Activated CD8-positive, alpha-beta memory T cell treated with anti-CD3 and anti-CD28 coated beads, Interleukin-2, amount 10 ng/mL, durations not matched to agents 7 days and 5 days (primary cell): Measurements from ENCODE around the gene FTH1. TPM values are rescaled to one million over a fixed set of nuclear protein-coding genes. Genes with fewer than 3 reads are reported as not detected.

Experiments used
- ATAC-seq: fragments of 150-1000 bp; cut with Tn5 transposase; one replicate; pipeline ENCODE4 v1.10.0; 2021; ENCODE audit warnings: moderate library complexity
- CTCF ChIA-PET: fragments of 350-600 bp; sonication (Branson Sonifier 250); formaldehyde crosslinking; loops from one replicate; lab custom pipeline; 2021; ENCODE audit warnings: antibody characterized with exemption; lab: Charles Lee
- DNase-seq: peaks from one replicate; pipeline ENCODE4 v3.0.0-alpha.2; 2020
- H3K27ac Mint-ChIP-seq: one replicate; pipeline ENCODE4 v1.8.0; 2021; ENCODE audit warnings: mild to moderate bottlenecking, mixed read lengths
- H3K27me3 Mint-ChIP-seq: one replicate; pipeline ENCODE4 v1.8.0; 2021; ENCODE audit warnings: mixed read lengths
- H3K36me3 Mint-ChIP-seq: one replicate; pipeline ENCODE4 v1.8.0; 2021; ENCODE audit warnings: mild to moderate bottlenecking, mixed read lengths
- H3K4me1 Mint-ChIP-seq: one replicate; pipeline ENCODE4 v1.8.0; 2021; ENCODE audit warnings: mixed read lengths
- H3K4me3 Mint-ChIP-seq: one replicate; pipeline ENCODE4 v1.8.0; 2021; ENCODE audit warnings: mild to moderate bottlenecking, moderate library complexity, mixed read lengths
- H3K9me3 Mint-ChIP-seq: one replicate; pipeline ENCODE4 v1.8.0; 2022; ENCODE audit warnings: low read depth, mixed read lengths
- total RNA-seq, 2 experiments: library from RNA; stranded (reverse); gene quantifications; one replicate each; pipeline ENCODE4 v1.2.3, GENCODE V29; 2021

FTH1 gene
- total RNA-seq, 2 experiments from 2014 or later, result 740 to 867 TPM

DNA sequence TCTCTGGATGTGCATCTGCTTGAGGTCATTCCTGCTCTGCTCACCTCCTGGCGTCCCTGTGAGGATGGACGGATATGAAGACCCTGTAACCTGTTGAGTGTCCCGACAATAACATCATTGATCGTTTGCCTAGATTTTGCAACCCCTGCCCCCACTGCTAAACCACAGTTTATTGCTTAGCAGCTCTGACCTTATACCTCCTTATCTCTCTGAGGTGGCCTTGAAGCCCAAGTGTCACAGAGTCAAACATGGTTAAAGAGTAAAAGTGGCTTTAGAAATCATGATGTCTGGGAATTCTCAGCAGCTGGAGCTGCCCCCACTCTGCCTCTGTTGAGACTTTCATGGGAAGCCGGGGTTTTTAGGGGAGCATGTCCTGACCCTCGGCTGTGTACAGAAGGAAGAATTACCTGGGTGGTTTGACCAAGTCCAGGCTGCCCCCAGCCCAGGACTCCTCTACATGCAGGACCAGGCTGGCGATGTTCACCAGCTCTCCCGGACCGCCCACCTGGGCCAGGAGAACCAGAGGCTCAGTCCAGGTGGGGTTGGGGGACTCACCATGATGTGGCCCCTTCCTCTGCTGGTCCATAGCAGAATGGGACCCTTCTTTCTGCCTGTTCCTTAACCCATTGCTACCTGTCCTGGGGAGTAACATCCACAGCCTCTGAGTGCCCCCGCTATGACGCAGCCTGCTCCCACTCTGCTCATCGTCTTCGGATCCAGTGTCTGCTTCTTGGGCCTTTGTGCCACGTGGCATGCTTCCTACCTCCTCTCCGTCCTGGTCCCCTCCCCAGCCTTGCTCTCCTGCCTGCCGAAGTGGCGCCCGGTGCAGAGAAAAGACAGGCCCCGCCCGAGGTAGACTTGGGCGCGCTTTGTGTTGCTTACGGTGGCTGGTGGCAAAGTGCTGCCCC, 33.4 kb upstream of the FTH1 start:
- Mint-ChIP-seq H3K27me3 (no peaks in the 10 kb centered on the region), H3K9me3 (peaks cover 5% of the 10 kb centered on the region), H3K4me1 (peaks cover 4% of the 10 kb centered on the region), H3K4me3 (no peak overlapping the region), H3K36me3 (peaks cover 10% of the 10 kb centered on the region), H3K27ac (no peak overlapping the region)
- no peak for ATAC-seq
- CTCF ChIA-PET, result interaction anchor here (1.2 to 1.3 kb wide), 2 partner anchors 81 to 107 kb away, joined by 3 read pairs; no protein-coding TSS in a partner anchor
- no peak for DNase-seq

DNA sequence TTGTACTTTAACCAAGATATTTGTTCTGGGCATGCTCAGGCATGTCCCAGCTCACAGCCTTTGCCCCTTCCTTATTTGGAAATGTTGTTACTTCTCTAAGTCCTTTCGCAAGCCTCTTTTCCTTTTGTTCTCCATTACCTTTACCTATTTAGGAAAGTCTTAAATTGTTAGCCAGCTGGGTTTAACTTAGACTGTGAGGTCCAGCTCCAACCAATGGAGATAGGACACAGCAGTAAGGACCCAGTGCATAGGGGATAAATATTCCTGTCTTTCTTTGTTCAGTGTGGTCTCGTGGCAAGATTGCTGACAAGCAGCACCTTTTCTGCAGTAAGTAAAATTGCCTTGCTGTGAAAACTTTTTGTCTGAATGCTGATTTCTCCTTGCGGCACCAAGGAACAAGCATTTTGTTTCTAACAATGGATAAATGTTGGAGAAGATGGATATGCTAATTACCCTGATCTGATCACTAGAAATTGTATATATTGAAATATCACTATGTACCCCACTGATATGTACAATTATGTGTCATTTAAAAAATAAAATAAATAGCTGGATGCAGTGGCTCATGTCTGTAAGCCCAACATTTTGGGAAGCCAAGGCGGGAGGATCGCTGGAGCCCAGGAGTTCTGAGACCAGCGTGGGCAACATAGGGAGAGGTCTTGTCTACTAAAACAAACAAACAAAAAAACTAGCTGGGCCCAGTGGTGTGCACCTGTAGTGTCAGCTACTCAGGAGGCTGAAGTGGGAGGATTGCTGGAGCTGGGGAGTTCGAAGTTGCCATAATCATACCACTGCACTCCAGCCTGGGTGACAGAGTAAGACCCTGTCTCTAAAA, 31.9 kb upstream of the FTH1 start:
- Mint-ChIP-seq H3K36me3 (peaks cover 10% of the 10 kb centered on the region), H3K4me1 (peaks cover 4% of the 10 kb centered on the region), H3K27ac (no peak overlapping the region), H3K9me3 (peaks cover 5% of the 10 kb centered on the region), H3K4me3 (no peak overlapping the region), H3K27me3 (no peaks in the 10 kb centered on the region)
- DNase-seq (no peak), ATAC-seq (no peak)
- CTCF ChIA-PET, result interaction anchor here (0.9 to 1.3 kb wide), 3 partner anchors 83 to 172 kb away, joined by 3 read pairs; no protein-coding TSS in a partner anchor

DNA sequence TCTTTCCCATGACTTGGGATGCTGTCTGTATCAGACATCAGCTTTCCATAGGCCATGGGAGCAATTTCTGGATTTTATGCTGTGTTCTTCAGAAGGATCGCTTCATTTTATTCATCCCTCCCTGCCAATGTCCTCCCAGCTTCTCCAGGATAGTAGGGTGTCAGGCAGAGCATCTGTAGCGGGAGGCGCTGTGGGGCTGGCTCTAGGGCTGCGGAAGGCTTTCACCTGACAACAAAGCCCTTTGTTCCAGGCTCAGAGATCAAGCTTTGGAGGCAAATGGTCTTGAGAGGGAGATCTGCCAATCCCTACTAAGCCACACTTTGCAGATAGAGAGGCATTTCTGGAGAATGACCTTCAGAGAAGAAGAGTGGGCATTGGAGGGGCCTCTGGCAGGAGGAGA, 29.5 kb upstream of the FTH1 start:
- no peak for DNase-seq
- no peak overlapping the region for H3K27ac Mint-ChIP-seq
- no peaks in the 10 kb centered on the region for H3K27me3 Mint-ChIP-seq
- no peak overlapping the region for H3K4me3 Mint-ChIP-seq
- no peak for ATAC-seq
- peaks cover 12% of the 10 kb centered on the region for H3K36me3 Mint-ChIP-seq
- H3K9me3 Mint-ChIP-seq, result peaks cover 5% of the 10 kb centered on the region
- H3K4me1 Mint-ChIP-seq, result peaks cover 4% of the 10 kb centered on the region
- CTCF ChIA-PET, result no interaction called here

DNA sequence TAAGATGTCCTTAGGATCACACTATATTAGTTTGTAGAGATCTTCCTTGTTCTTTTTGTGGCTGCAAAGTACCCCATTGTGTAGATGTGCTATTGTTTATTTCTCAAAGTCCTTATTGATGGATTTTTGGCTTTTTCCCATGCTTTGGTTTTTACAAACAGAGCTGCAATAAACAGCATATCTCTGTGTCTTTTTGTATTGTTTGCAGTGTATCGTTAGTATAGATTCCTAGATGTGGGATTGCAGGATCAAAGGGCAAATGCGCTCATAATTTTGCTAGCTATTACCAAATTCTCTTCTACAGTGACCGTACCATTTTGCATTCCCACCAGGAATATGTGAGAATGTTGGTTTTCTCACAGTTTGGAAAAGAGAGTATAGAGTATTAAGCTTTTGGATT, 27.5 kb upstream of the FTH1 start:
- no peak for DNase-seq
- H3K27me3 Mint-ChIP-seq, result no peaks in the 10 kb centered on the region
- H3K9me3 Mint-ChIP-seq, result peaks cover 5% of the 10 kb centered on the region
- H3K4me1 Mint-ChIP-seq, result peaks cover 4% of the 10 kb centered on the region
- peaks cover 12% of the 10 kb centered on the region for H3K36me3 Mint-ChIP-seq
- CTCF ChIA-PET, result interaction anchor here (1.6 kb wide), 1 partner anchor 87 kb away, joined by 4 read pairs; no protein-coding TSS in a partner anchor
- no peak overlapping the region for H3K4me3 Mint-ChIP-seq
- H3K27ac Mint-ChIP-seq, result no peak overlapping the region
- no peak for ATAC-seq

DNA sequence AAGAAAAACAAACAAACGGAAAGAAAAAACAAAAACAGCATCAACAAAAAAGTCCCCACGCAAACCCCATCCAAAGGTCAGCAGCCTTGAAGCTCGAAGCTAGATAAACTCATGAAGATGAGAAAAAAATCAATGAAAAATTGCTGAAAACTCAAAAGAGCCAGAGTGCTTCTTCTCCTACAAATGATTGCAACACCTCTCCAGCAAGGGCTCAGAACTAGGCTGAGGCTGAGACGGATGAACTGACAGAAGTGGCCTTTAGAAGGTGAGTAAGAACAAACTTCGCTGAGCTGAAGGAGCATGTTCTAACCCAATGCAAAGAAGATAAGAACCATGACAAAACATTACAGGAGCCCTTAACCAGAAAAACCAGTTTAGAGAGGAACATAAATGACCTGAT, 18.4 kb upstream of the FTH1 start:
- Mint-ChIP-seq H3K36me3 (peaks cover 11% of the 10 kb centered on the region), H3K9me3 (peaks cover 16% of the 10 kb centered on the region), H3K27ac (no peak overlapping the region), H3K4me3 (no peak overlapping the region), H3K4me1 (no peaks in the 10 kb centered on the region), H3K27me3 (peaks cover 16% of the 10 kb centered on the region)
- CTCF ChIA-PET, result interaction anchor here (0.8 to 1.1 kb wide), 2 partner anchors 57 to 96 kb away, joined by 3 to 4 read pairs; no protein-coding TSS in a partner anchor
- DNase-seq (no peak), ATAC-seq (no peak)

DNA sequence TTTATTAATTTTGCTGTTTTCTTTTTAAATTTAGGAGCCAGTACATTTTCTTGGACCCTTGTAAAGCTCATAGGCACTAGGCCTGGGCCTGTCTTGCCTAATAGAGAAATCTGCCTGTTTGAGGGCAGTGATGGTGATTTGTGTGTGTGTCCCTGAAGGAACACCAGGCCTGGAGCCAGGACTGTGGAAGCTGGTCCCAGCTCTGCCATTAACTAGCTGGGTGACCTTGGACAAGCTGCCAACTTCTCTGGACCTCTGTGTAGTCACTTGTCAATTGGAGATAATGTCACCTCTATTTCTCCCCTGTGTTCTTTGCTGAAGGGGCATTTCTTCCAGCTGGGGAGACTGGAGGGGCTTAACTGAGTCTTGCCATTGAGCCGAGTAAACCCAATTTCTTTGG, 16.0 kb upstream of the FTH1 start:
- peaks cover 13% of the 10 kb centered on the region for H3K9me3 Mint-ChIP-seq
- DNase-seq (no peak), ATAC-seq (no peak)
- H3K36me3 Mint-ChIP-seq, result peaks cover 11% of the 10 kb centered on the region
- no peak overlapping the region for H3K4me3 Mint-ChIP-seq
- H3K4me1 Mint-ChIP-seq, result no peaks in the 10 kb centered on the region
- no peak overlapping the region for H3K27ac Mint-ChIP-seq
- peaks cover 9% of the 10 kb centered on the region for H3K27me3 Mint-ChIP-seq
- CTCF ChIA-PET, result interaction anchor here (1.1 to 1.7 kb wide), 3 partner anchors 11 to 125 kb away, joined by 3 to 4 read pairs (median 4); no protein-coding TSS in a partner anchor

DNA sequence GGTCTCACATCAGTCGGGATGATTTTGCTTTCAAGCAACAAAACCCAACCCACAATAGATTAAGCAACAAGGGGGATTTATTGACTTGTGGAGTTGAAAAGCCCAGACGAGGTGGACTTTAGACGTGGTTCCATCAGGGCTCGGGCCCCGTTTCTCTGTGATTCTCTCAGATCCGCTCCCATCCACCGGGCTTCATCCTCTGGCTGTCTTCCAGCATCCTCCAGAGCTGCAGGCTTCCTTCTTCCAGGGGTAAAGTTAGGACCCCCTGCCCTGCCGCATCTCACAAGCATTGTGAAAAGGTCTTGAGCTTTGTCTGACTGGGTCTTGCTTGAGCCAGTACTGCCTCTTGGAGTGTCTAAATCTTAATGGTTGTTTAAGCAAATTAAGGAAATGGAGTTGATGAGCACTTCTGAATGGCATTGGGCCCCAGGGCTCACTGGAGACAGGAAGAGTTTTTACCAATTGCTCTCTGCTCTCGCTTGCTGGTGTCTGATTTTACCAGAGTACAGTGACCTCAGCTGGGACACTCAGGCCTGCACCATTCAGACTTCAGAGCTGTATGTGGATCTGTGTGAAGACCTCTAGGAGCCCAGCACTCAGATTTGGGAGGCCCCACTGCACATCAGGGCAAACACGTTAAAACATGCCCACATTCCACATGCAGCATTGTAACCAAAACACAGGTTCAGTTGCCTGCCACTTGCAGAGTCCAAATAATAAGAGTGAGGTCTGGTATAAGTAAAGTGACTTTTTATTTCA, 13.5 kb upstream of the FTH1 start:
- Mint-ChIP-seq H3K36me3 (no peaks in the 10 kb centered on the region), H3K4me3 (no peak overlapping the region), H3K27me3 (no peaks in the 10 kb centered on the region), H3K27ac (no peak overlapping the region), H3K9me3 (no peaks in the 10 kb centered on the region), H3K4me1 (peaks cover 5% of the 10 kb centered on the region)
- no peak for ATAC-seq
- CTCF ChIA-PET, result interaction anchor here (0.6 kb wide), 1 partner anchor 54 kb away, joined by 3 read pairs; no protein-coding TSS in a partner anchor
- no peak for DNase-seq

DNA sequence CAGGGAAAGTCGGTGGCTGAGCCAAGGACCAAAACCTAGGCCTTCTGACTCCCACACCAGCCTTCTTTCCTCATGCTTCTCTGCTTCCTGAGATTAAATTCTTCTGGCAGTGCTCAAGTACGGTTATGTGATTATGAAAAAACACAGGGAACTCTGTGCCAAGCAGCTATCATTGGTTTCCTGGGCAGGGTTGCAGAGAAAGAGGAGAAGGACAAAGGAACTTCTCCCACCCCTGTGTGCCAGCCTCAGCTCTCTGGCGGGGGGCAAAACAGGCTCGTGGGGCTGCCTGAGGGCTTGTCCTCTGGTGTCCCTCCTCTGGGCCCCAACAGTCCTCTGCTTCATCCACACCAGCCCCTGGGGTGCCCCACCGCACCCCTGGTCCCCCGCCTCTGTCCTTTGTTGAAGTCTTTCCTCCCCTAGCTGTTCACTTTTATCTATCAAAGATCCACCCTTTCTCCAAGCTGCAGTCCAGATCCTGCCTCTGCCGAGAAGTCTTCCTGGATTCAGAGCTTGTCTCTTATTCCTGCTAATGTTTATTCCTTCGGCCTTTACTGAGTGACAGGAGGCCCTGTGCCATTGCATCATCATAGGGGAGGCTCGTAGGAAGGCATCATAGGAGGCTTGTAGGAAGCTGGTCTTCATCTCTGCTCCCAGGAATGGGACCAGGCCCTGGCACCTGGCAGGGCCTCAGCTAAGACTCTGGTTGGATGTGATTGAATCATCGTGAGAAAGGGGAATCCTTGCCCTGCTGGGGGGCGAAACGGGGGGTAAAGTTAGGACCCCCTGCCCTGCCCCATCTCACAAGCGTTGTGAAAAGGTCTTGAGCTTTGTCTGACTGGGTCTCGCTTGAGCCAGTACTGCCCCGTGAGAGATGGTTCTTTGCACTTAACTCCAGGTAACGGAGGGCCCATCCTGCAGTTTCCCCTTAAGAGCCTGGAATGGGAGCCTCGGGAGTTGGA, 11.5 kb upstream of the FTH1 start:
- H3K4me3 Mint-ChIP-seq, result no peak overlapping the region
- CTCF ChIA-PET, result interaction anchor here (1.0 to 1.4 kb wide), 4 partner anchors 11 to 103 kb away, joined by 3 to 7 read pairs (median 4); no protein-coding TSS in a partner anchor
- DNase-seq, result no peak

DNA sequence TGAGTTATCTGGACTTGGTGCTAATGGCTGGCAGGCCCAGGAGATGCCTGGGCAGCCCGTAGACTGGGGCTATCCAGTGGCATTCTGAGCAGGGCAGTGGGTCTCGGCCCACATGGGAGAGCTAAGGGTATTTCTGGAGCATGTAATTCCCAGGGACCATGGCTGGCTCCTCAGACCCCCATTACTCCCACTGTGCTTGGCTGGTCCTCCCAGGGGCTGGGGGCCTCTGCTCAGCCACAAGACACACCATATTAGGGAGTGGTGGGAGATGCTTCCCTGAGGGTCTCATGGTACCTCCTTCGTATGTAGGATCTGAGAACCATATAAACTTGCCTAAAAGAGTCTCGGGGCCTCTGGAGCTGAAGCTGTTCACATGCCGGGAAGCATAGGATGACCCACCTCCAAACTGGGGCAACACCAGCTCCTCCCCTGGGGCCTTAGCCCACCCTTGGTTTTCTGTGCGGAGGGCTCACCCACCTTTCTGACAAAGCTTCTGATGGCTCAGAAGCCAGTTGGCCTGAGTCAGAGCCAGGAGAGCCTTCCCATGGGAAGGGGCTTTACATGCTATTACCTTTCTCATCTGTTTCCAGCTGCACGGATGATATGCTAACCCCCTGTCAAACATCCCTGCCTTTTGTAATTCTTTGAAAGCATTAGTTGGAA, 9.5 kb upstream of the FTH1 start:
- no peak overlapping the region for H3K4me3 Mint-ChIP-seq
- no peaks in the 10 kb centered on the region for H3K36me3 Mint-ChIP-seq
- ATAC-seq (no peak), DNase-seq (no peak)
- no peak overlapping the region for H3K27ac Mint-ChIP-seq
- no peaks in the 10 kb centered on the region for H3K9me3 Mint-ChIP-seq
- CTCF ChIA-PET, result interaction anchor here (0.8 kb wide), 1 partner anchor 79 kb away, joined by 5 read pairs; no protein-coding TSS in a partner anchor
- no peaks in the 10 kb centered on the region for H3K27me3 Mint-ChIP-seq
- peaks cover 23% of the 10 kb centered on the region for H3K4me1 Mint-ChIP-seq

More for the DNA sequence above, 11.5 kb upstream of the FTH1 start:
- no peak for ATAC-seq
- no peaks in the 10 kb centered on the region for H3K9me3 Mint-ChIP-seq
- H3K27ac Mint-ChIP-seq, result no peak overlapping the region
- no peaks in the 10 kb centered on the region for H3K27me3 Mint-ChIP-seq
- no peaks in the 10 kb centered on the region for H3K36me3 Mint-ChIP-seq
- peaks cover 9% of the 10 kb centered on the region for H3K4me1 Mint-ChIP-seq

DNA sequence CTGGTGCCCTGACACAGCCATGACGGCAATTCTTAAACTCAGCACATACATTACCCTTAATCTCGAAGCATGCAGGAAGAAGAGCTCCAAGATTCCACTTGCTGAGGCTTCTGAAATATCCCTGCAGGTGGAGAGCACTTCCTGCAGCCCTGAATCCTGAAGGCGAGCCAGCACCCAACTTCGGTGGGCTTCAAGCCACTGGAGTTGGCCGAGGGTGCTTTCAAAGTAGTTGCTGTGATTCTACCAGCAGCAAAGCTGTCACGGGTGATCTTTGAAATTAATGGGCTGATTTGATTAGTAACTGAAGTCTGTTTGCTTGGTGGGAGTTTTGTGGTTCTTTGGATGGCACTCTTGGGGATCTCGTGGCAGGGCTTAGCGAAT, 9.0 kb upstream of the FTH1 start:
- no peaks in the 10 kb centered on the region for H3K27me3 Mint-ChIP-seq
- peaks cover 28% of the 10 kb centered on the region for H3K4me1 Mint-ChIP-seq
- CTCF ChIA-PET, result interaction anchor here (0.8 to 2.4 kb wide), 4 partner anchors 29 to 132 kb away, joined by 3 to 9 read pairs (median 4); no protein-coding TSS in a partner anchor
- ATAC-seq (no peak), DNase-seq (no peak)
- H3K9me3 Mint-ChIP-seq, result no peaks in the 10 kb centered on the region
- H3K4me3 Mint-ChIP-seq, result no peak overlapping the region
- H3K36me3 Mint-ChIP-seq, result no peaks in the 10 kb centered on the region
- H3K27ac Mint-ChIP-seq, result no peak overlapping the region

DNA sequence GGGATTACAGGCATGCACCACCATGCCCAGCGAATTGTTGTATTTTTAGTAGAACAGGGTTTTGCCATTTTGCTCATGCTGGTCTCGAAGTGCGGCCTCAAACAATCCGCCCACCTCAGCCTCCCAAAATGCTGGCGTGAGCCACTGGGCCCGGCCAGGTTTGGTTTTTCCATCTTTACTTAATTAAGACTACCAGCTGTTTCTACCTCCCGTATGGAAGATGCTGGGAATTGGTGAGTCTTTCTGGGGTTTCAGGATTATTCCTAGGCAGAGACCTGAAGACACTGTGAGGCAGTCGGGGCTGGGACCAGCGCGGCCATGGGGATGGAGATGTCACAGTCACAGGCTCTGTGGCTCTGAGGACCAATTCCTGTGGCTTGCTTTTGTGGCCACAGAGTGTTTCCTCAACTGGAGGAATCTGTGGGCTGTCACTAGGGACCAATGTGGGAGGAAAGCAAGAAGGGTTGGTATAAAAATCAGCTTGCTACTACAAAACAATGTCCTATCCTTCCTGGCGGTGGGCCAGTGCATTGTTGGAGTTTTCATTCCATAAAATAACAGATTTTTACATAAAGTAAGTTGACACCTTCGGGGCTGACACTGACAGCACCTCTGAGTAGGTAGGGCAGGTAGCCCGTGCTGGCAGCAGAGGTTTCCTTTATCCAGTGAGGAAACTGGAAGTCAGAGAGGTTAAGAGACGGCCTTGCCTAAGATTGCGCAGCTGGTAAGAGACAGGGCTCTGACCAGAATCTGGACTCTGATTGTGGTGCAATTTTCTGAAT, 8.4 kb upstream of the FTH1 start:
- no peaks in the 10 kb centered on the region for H3K36me3 Mint-ChIP-seq
- H3K9me3 Mint-ChIP-seq, result no peaks in the 10 kb centered on the region
- H3K4me3 Mint-ChIP-seq, result no peak overlapping the region
- H3K27ac Mint-ChIP-seq, result no peak overlapping the region
- ATAC-seq (no peak), DNase-seq (no peak)
- H3K4me1 Mint-ChIP-seq, result peaks cover 34% of the 10 kb centered on the region
- no peaks in the 10 kb centered on the region for H3K27me3 Mint-ChIP-seq
- CTCF ChIA-PET, result interaction anchor here (0.8 to 2.4 kb wide), 4 partner anchors 28 to 132 kb away, joined by 3 to 9 read pairs (median 4); no protein-coding TSS in a partner anchor
